GM23338 (cell line): ENCODE measurements around the gene CRACDL. TPM values are rescaled to one million over a fixed set of nuclear protein-coding genes. Genes with fewer than 3 reads are reported as not detected.

ENCODE experiments used
- ATAC-seq: fragments of 200-7000 bp; cut with Tn5 transposase; 3 replicates; pipeline ENCODE4 v1.9.1; 2020
- DNase-seq: peaks from one replicate; pipeline ENCODE4 v3.0.0-alpha.2; 2015; ENCODE audit warnings: low spot score
- H2AFZ ChIP-seq: fragments of 200-600 bp; sonication (generic); 2 replicates; pipeline ENCODE4 v1.8.0; 2016; ENCODE audit warnings: antibody characterized with exemption, mild to moderate bottlenecking, moderate library complexity
- H3F3A ChIP-seq: fragments of 200-600 bp; sonication (generic); replicated peaks from 2 replicates; pipeline ENCODE4 v1.8.0; 2017; ENCODE audit warnings: antibody characterized with exemption, mixed run types, low read depth
- H3K27ac ChIP-seq: fragments of 200-600 bp; sonication (generic); 2 replicates; pipeline ENCODE4 v1.6.1; 2016; ENCODE audit warnings: low read depth
- H3K27me3 ChIP-seq: fragments of 200-600 bp; sonication (generic); 2 replicates; pipeline ENCODE4 v1.8.0; 2016; ENCODE audit warnings: mild to moderate bottlenecking, mixed run types, moderate library complexity; ENCODE audit not compliant: insufficient read depth
- H3K36me3 ChIP-seq: fragments of 200-600 bp; sonication (generic); 2 replicates; pipeline ENCODE4 v1.8.0; 2016; ENCODE audit warnings: mild to moderate bottlenecking; ENCODE audit not compliant: insufficient read depth
- H3K4me1 ChIP-seq: fragments of 200-600 bp; sonication (generic); 2 replicates; pipeline ENCODE4 v1.8.0; 2016; ENCODE audit warnings: mild to moderate bottlenecking, moderate library complexity; ENCODE audit not compliant: insufficient read depth
- H3K4me2 ChIP-seq: fragments of 200-600 bp; sonication (generic); 2 replicates; pipeline ENCODE4 v1.7.1; 2017; ENCODE audit warnings: mixed run types
- H3K4me3 ChIP-seq: fragments of 200-600 bp; sonication (generic); 2 replicates; pipeline ENCODE4 v1.6.1; 2016; ENCODE audit warnings: mixed run types
- H3K79me2 ChIP-seq: fragments of 200-600 bp; sonication (generic); replicated peaks from 2 replicates; pipeline ENCODE4 v1.8.0; 2017; ENCODE audit warnings: mild to moderate bottlenecking; ENCODE audit not compliant: insufficient read depth
- H3K9me2 ChIP-seq: fragments of 200-600 bp; sonication (generic); 2 replicates; pipeline ENCODE4 v1.8.0; 2017; ENCODE audit not compliant: insufficient read depth
- H4K20me1 ChIP-seq: fragments of 200-600 bp; sonication (generic); replicated peaks from 2 replicates; pipeline ENCODE4 v1.8.0; 2017; ENCODE audit warnings: mild to moderate bottlenecking; ENCODE audit not compliant: insufficient read depth
- H3K27ac Mint-ChIP-seq: 2 replicates; pipeline ENCODE4 v1.8.0; 2020; ENCODE audit warnings: inconsistent platforms, mild to moderate bottlenecking, moderate library complexity, mixed read lengths
- H3K27me3 Mint-ChIP-seq: 3 replicates; pipeline ENCODE4 v1.8.0; 2022; ENCODE audit warnings: low read depth, mild to moderate bottlenecking, moderate library complexity, mixed read lengths, inconsistent platforms; ENCODE audit not compliant: insufficient read depth, poor library complexity
- H3K36me3 Mint-ChIP-seq: 3 replicates; pipeline ENCODE4 v1.8.0; 2021; ENCODE audit warnings: low read depth, mild to moderate bottlenecking, inconsistent platforms, moderate library complexity, mixed read lengths
- H3K4me1 Mint-ChIP-seq: 3 replicates; pipeline ENCODE4 v1.8.0; 2020; ENCODE audit warnings: mild to moderate bottlenecking, inconsistent platforms, mixed read lengths
- H3K4me3 Mint-ChIP-seq: 3 replicates; pipeline ENCODE4 v1.8.0; 2021; ENCODE audit warnings: moderate library complexity, mild to moderate bottlenecking, inconsistent platforms, mixed read lengths
- H3K9me3 Mint-ChIP-seq: 3 replicates; pipeline ENCODE4 v1.8.0; 2020; ENCODE audit warnings: moderate library complexity, mild to moderate bottlenecking, inconsistent platforms, mixed read lengths
- CREB1 ChIP-seq: fragments of 250-450 bp; sonication (Bioruptor Pico); IDR thresholded peaks from 2 replicates; pipeline ENCODE4 v1.5.0; 2020; ENCODE audit warnings: low read depth, mild to moderate bottlenecking, moderate library complexity
- EZH2 ChIP-seq: fragments of 200-600 bp; sonication (generic); IDR thresholded peaks from one replicate; pipeline ENCODE4 v1.8.0; 2017; ENCODE audit warnings: antibody characterized with exemption, mild to moderate bottlenecking, low read depth; ENCODE audit not compliant: unreplicated experiment
- EZH2phosphoT487 ChIP-seq: fragments of 200-600 bp; sonication (generic); IDR thresholded peaks from one replicate; pipeline ENCODE4 v1.8.1; 2018; ENCODE audit warnings: antibody characterized with exemption; ENCODE audit not compliant: unreplicated experiment
- JUNB ChIP-seq: IDR thresholded peaks from one replicate; pipeline ENCODE4 v1.6.1; 2016; ENCODE audit warnings: antibody characterized with exemption; ENCODE audit not compliant: unreplicated experiment
- NANOG ChIP-seq: IDR thresholded peaks from 2 replicates; pipeline ENCODE4 v1.6.1; 2016; ENCODE audit warnings: antibody characterized with exemption, borderline replicate concordance
- POLR2AphosphoS5 ChIP-seq: IDR thresholded peaks from 2 replicates; pipeline ENCODE4 v1.6.1; 2016; ENCODE audit warnings: antibody characterized with exemption, low read depth
- STAT1 ChIP-seq: IDR thresholded peaks from one replicate; pipeline ENCODE4 v1.6.1; 2016; ENCODE audit warnings: antibody characterized with exemption; ENCODE audit not compliant: unreplicated experiment
- ZNF114 ChIP-seq: fragments of 250-450 bp; sonication (Bioruptor Pico); IDR thresholded peaks from 2 replicates; pipeline ENCODE4 v1.5.0; 2020; ENCODE audit warnings: mild to moderate bottlenecking, moderate library complexity
- ZNF331 ChIP-seq: fragments of 250-450 bp; sonication (Bioruptor Pico); IDR thresholded peaks from 2 replicates; pipeline ENCODE4 v1.5.0; 2020; ENCODE audit warnings: low read depth, mild to moderate bottlenecking, moderate library complexity
- polyA plus RNA-seq: library from polyadenylated mRNA; unstranded; fragments of >200 nt; fragmentation: Nextera tagmentation; extraction: Ambion mirVana; gene quantifications from 2 replicates; pipeline ENCODE4 v1.2.1, GENCODE V29; 2016
- total RNA-seq: library from RNA; depleted of rRNA; stranded (reverse); fragments of >200 nt; shearing (Covaris generic); gene quantifications from 2 replicates; pipeline ENCODE4 v1.2.3, GENCODE V29; 2014
- TF ChIP-seq, protein P1 (sequence below): IDR thresholded peaks from 2 replicates; pipeline ENCODE4 v1.6.1; 2016; ENCODE audit warnings: antibody characterized with exemption
- TF ChIP-seq, protein P2 (sequence below): fragments of 250-450 bp; sonication (Bioruptor Pico); IDR thresholded peaks from 2 replicates; pipeline ENCODE4 v1.5.0; 2020; ENCODE audit warnings: mild to moderate bottlenecking, moderate library complexity
- TF ChIP-seq, protein P3 (sequence below): IDR thresholded peaks from one replicate; pipeline ENCODE4 v1.6.1; 2018; ENCODE audit warnings: antibody characterized with exemption; ENCODE audit not compliant: unreplicated experiment
- TF ChIP-seq, protein P4 (sequence below), 2 experiments: fragments of 200-600 bp in 1 of 2; sonication (generic) in 1 of 2; conservative IDR thresholded peaks; 2 replicates each; pipeline versions ENCODE4 v1.5.1 to v1.6.1; 2016 to 2017; ENCODE audit warnings: antibody characterized with exemption in 2 of 2, low read depth in 2 of 2, mild to moderate bottlenecking in 2 of 2, moderate library complexity in 1 of 2

Gene CRACDL
- total and polyA plus RNA-seq, 2 experiments from 2014 or later: 0.14 to 0.16 TPM

DNA sequence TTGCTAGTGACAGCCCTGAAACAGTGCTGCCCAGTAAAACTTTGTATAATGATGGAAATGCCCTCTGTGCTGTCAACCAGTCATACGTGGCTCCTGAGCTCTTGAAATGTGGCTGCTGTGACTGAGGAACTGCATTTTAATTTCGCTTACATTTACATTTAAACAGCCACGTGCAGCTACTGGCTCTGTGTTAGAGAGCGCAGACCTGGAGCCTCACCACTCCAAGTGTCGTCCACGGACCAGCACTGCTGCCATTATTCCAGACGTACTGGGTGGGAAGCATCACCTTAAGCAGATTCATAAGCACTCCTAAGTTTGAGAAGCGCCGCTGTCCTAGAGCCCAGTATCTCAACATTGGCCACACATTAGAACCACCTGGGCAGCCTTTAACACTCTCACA is 128.1 kb downstream of the CRACDL start:
- H3K4me1 Mint-ChIP-seq: peaks cover 17% of the 10 kb centered on the region; the same call in 2 of the 3 replicates
- no peaks in the 10 kb centered on the region; the same call in 1 of the 2 replicates for H3K9me2 ChIP-seq
- ATAC-seq (no peak), DNase-seq (no peak)
- no peaks in the 10 kb centered on the region for H3F3A ChIP-seq
- H3K36me3 Mint-ChIP-seq: no peaks in the 10 kb centered on the region
- no peaks in the 10 kb centered on the region; the same call in 1 of the 2 replicates for H3K4me1 ChIP-seq
- H2AFZ ChIP-seq: no peak overlapping the region
- no peak overlapping the region for H3K4me2 ChIP-seq
- no peaks in the 10 kb centered on the region for H4K20me1 ChIP-seq
- no peak overlapping the region for H3K4me3 Mint-ChIP-seq
- no peaks in the 10 kb centered on the region for H3K27me3 ChIP-seq
- H3K27ac ChIP-seq: no peak overlapping the region
- TF ChIP-seq JUNB (no peak), CREB1 (CRISPR knock-in tag) (no peak), ZNF114 (CRISPR knock-in tag) (no peak), STAT1 (no peak), EZH2phosphoT487 (no peak), NANOG (no peak), POLR2AphosphoS5 (no peak), EZH2 (no peak), ZNF331 (CRISPR knock-in tag) (no peak)
- TF ChIP-seq, protein P1, sequence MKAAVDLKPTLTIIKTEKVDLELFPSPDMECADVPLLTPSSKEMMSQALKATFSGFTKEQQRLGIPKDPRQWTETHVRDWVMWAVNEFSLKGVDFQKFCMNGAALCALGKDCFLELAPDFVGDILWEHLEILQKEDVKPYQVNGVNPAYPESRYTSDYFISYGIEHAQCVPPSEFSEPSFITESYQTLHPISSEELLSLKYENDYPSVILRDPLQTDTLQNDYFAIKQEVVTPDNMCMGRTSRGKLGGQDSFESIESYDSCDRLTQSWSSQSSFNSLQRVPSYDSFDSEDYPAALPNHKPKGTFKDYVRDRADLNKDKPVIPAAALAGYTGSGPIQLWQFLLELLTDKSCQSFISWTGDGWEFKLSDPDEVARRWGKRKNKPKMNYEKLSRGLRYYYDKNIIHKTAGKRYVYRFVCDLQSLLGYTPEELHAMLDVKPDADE: no peak
- TF ChIP-seq, protein P2, sequence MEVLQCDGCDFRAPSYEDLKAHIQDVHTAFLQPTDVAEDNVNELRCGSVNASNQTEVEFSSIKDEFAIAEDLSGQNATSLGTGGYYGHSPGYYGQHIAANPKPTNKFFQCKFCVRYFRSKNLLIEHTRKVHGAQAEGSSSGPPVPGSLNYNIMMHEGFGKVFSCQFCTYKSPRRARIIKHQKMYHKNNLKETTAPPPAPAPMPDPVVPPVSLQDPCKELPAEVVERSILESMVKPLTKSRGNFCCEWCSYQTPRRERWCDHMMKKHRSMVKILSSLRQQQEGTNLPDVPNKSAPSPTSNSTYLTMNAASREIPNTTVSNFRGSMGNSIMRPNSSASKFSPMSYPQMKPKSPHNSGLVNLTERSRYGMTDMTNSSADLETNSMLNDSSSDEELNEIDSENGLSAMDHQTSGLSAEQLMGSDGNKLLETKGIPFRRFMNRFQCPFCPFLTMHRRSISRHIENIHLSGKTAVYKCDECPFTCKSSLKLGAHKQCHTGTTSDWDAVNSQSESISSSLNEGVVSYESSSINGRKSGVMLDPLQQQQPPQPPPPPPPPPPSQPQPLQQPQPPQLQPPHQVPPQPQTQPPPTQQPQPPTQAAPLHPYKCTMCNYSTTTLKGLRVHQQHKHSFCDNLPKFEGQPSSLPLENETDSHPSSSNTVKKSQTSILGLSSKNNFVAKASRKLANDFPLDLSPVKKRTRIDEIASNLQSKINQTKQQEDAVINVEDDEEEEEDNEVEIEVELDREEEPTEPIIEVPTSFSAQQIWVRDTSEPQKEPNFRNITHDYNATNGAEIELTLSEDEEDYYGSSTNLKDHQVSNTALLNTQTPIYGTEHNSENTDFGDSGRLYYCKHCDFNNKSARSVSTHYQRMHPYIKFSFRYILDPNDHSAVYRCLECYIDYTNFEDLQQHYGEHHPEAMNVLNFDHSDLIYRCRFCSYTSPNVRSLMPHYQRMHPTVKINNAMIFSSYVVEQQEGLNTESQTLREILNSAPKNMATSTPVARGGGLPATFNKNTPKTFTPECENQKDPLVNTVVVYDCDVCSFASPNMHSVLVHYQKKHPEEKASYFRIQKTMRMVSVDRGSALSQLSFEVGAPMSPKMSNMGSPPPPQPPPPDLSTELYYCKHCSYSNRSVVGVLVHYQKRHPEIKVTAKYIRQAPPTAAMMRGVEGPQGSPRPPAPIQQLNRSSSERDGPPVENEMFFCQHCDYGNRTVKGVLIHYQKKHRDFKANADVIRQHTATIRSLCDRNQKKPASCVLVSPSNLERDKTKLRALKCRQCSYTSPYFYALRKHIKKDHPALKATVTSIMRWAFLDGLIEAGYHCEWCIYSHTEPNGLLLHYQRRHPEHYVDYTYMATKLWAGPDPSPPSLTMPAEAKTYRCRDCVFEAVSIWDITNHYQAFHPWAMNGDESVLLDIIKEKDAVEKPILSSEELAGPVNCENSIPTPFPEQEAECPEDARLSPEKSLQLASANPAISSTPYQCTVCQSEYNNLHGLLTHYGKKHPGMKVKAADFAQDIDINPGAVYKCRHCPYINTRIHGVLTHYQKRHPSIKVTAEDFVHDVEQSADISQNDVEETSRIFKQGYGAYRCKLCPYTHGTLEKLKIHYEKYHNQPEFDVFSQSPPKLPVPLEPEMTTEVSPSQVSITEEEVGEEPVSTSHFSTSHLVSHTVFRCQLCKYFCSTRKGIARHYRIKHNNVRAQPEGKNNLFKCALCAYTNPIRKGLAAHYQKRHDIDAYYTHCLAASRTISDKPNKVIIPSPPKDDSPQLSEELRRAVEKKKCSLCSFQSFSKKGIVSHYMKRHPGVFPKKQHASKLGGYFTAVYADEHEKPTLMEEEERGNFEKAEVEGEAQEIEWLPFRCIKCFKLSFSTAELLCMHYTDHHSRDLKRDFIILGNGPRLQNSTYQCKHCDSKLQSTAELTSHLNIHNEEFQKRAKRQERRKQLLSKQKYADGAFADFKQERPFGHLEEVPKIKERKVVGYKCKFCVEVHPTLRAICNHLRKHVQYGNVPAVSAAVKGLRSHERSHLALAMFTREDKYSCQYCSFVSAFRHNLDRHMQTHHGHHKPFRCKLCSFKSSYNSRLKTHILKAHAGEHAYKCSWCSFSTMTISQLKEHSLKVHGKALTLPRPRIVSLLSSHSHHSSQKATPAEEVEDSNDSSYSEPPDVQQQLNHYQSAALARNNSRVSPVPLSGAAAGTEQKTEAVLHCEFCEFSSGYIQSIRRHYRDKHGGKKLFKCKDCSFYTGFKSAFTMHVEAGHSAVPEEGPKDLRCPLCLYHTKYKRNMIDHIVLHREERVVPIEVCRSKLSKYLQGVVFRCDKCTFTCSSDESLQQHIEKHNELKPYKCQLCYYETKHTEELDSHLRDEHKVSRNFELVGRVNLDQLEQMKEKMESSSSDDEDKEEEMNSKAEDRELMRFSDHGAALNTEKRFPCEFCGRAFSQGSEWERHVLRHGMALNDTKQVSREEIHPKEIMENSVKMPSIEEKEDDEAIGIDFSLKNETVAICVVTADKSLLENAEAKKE: no peak
- TF ChIP-seq, protein P3, sequence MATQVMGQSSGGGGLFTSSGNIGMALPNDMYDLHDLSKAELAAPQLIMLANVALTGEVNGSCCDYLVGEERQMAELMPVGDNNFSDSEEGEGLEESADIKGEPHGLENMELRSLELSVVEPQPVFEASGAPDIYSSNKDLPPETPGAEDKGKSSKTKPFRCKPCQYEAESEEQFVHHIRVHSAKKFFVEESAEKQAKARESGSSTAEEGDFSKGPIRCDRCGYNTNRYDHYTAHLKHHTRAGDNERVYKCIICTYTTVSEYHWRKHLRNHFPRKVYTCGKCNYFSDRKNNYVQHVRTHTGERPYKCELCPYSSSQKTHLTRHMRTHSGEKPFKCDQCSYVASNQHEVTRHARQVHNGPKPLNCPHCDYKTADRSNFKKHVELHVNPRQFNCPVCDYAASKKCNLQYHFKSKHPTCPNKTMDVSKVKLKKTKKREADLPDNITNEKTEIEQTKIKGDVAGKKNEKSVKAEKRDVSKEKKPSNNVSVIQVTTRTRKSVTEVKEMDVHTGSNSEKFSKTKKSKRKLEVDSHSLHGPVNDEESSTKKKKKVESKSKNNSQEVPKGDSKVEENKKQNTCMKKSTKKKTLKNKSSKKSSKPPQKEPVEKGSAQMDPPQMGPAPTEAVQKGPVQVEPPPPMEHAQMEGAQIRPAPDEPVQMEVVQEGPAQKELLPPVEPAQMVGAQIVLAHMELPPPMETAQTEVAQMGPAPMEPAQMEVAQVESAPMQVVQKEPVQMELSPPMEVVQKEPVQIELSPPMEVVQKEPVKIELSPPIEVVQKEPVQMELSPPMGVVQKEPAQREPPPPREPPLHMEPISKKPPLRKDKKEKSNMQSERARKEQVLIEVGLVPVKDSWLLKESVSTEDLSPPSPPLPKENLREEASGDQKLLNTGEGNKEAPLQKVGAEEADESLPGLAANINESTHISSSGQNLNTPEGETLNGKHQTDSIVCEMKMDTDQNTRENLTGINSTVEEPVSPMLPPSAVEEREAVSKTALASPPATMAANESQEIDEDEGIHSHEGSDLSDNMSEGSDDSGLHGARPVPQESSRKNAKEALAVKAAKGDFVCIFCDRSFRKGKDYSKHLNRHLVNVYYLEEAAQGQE: no peak
- TF ChIP-seq, protein P4, sequence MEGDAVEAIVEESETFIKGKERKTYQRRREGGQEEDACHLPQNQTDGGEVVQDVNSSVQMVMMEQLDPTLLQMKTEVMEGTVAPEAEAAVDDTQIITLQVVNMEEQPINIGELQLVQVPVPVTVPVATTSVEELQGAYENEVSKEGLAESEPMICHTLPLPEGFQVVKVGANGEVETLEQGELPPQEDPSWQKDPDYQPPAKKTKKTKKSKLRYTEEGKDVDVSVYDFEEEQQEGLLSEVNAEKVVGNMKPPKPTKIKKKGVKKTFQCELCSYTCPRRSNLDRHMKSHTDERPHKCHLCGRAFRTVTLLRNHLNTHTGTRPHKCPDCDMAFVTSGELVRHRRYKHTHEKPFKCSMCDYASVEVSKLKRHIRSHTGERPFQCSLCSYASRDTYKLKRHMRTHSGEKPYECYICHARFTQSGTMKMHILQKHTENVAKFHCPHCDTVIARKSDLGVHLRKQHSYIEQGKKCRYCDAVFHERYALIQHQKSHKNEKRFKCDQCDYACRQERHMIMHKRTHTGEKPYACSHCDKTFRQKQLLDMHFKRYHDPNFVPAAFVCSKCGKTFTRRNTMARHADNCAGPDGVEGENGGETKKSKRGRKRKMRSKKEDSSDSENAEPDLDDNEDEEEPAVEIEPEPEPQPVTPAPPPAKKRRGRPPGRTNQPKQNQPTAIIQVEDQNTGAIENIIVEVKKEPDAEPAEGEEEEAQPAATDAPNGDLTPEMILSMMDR (conservative IDR thresholded peaks at IDR 0.05; ENCODE audit: low read depth in 2 of 2): no peak
- peaks cover 4% of the 10 kb centered on the region for H3K27me3 Mint-ChIP-seq
- H3K27ac Mint-ChIP-seq: no peak overlapping the region
- H3K9me3 Mint-ChIP-seq: no peaks in the 10 kb centered on the region
- H3K36me3 ChIP-seq: no peaks in the 10 kb centered on the region; the same call in 1 of the 2 replicates
- no peaks in the 10 kb centered on the region for H3K79me2 ChIP-seq
- H3K4me3 ChIP-seq: no peak overlapping the region
